GM21360 (cell line): ENCODE data around the gene ERC2.

Experiments
- ATAC-seq: cut with Tn5 transposase; IDR thresholded peaks from one replicate; pipeline ENCODE4 v1.9.1; 2021; ENCODE audit warnings: mild to moderate bottlenecking, moderate library complexity; ENCODE audit not compliant: unreplicated experiment

The ERC2 gene

GRCh38 chr3:55692295-55692956 is 775.8 kb downstream of the ERC2 start:
- ATAC-seq: no peak

- no peak for ATAC-seq
Measured at GRCh38 chr3:55691141-55691540, 777.1 kb downstream of the ERC2 start.

- ATAC-seq: peak; percentile 64
Measured at GRCh38 chr3:55690726-55691125, 777.5 kb downstream of the ERC2 start.

- no peak for ATAC-seq
Measured at GRCh38 chr3:55690177-55690576, 778.1 kb downstream of the ERC2 start.

GRCh38 chr3:55688154-55688553 is 780.1 kb downstream of the ERC2 start:
- ATAC-seq: no peak

- ATAC-seq: peak; percentile 58
Measured at GRCh38 chr3:55687526-55687925, 780.7 kb downstream of the ERC2 start.

GRCh38 chr3:55686426-55687254 is 781.6 kb downstream of the ERC2 start:
- ATAC-seq: no peak

GRCh38 chr3:55683666-55684270 is 784.5 kb downstream of the ERC2 start:
- ATAC-seq: no peak

- ATAC-seq: no peak
Measured at GRCh38 chr3:55682461-55682860, 785.8 kb downstream of the ERC2 start.

GRCh38 chr3:55678546-55679216 is 789.6 kb downstream of the ERC2 start:
- no peak for ATAC-seq

- no peak for ATAC-seq
Measured at GRCh38 chr3:55676643-55677042, 791.6 kb downstream of the ERC2 start.

- peak; percentile 98 for ATAC-seq
Measured at GRCh38 chr3:55675478-55675877, 792.8 kb downstream of the ERC2 start.

- ATAC-seq: no peak
Measured at GRCh38 chr3:55673764-55674163, 794.5 kb downstream of the ERC2 start.

GRCh38 chr3:55669133-55669532 is 799.1 kb downstream of the ERC2 start:
- ATAC-seq: no peak

GRCh38 chr3:55668359-55668758 is 799.9 kb downstream of the ERC2 start:
- no peak for ATAC-seq

GRCh38 chr3:55664387-55664786 is 803.9 kb downstream of the ERC2 start:
- ATAC-seq: no peak

- ATAC-seq: no peak
Measured at GRCh38 chr3:55662683-55663082, 805.6 kb downstream of the ERC2 start.

- peak; percentile 16 for ATAC-seq
Measured at GRCh38 chr3:55661571-55661970, 806.7 kb downstream of the ERC2 start.

- peak; percentile 44 for ATAC-seq
Measured at GRCh38 chr3:55661141-55661540, 807.1 kb downstream of the ERC2 start.

- ATAC-seq: no peak
Measured at GRCh38 chr3:55660642-55661041, 807.6 kb downstream of the ERC2 start.

- no peak for ATAC-seq
Measured at GRCh38 chr3:55659701-55660100, 808.6 kb downstream of the ERC2 start.
